HepG2 (cell line): ENCODE measurements around the gene CALY.

Source experiments
- JUNB ChIP-seq: sonication (generic); formaldehyde crosslinking; IDR thresholded peaks from 2 replicates; pipeline ENCODE4 v1.8.0; 2022; ENCODE audit warnings: missing genetic modification reagents, mild to moderate bottlenecking, borderline replicate concordance
- ZNF263 ChIP-seq: sonication (generic); formaldehyde crosslinking; IDR thresholded peaks from 2 replicates; pipeline ENCODE4 v1.4.0; 2020; ENCODE audit warnings: missing genetic modification reagents
- ZNF3 ChIP-seq: IDR thresholded peaks from 2 replicates; pipeline ENCODE4 v1.7.0; 2017; ENCODE audit warnings: inconsistent platforms
- ZNF530 ChIP-seq: sonication (generic); formaldehyde crosslinking; IDR thresholded peaks from 2 replicates; pipeline ENCODE4 v1.5.0; 2020; ENCODE audit warnings: low read depth, mild to moderate bottlenecking, missing genetic modification reagents
- TF ChIP-seq, protein P1 (sequence below): sonication (generic); formaldehyde crosslinking; IDR thresholded peaks from 2 replicates; pipeline ENCODE4 v1.8.1; 2022; ENCODE audit warnings: mild to moderate bottlenecking, missing genetic modification reagents
- TF ChIP-seq, protein P2 (sequence below): sonication (generic); formaldehyde crosslinking; IDR thresholded peaks from 2 replicates; pipeline ENCODE4 v1.4.0; 2020; ENCODE audit warnings: low read depth, mild to moderate bottlenecking, missing genetic modification reagents
- TF ChIP-seq, protein P3 (sequence below): sonication (generic); formaldehyde crosslinking; IDR thresholded peaks from 2 replicates; pipeline ENCODE4 v1.8.0; 2022; ENCODE audit warnings: mild to moderate bottlenecking, missing genetic modification reagents, borderline replicate concordance

DNA sequence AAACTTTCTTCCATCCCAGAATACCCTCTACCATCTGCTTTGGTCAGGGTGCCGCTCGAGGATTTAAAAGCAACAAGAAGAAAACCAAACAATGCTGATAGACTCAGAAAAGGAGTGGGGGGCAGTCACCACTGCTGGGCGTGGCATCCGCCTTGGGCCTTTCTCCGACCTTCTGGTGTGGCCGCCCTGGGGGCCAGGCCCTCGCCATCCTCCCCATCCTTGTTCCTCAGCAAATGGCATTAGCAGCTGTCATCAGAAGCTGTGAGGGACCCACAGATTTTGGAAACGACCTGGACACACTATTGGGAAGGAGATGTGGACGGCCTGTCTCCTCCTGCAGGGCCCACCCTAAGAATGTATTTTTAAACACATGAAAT lies 23.9 kb downstream of the CALY start:
- TF ChIP-seq, protein P1, sequence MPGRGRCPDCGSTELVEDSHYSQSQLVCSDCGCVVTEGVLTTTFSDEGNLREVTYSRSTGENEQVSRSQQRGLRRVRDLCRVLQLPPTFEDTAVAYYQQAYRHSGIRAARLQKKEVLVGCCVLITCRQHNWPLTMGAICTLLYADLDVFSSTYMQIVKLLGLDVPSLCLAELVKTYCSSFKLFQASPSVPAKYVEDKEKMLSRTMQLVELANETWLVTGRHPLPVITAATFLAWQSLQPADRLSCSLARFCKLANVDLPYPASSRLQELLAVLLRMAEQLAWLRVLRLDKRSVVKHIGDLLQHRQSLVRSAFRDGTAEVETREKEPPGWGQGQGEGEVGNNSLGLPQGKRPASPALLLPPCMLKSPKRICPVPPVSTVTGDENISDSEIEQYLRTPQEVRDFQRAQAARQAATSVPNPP (CRISPR knock-in tag): no peak
- TF ChIP-seq JUNB (CRISPR knock-in tag) (no peak), ZNF3 (CRISPR knock-in tag) (no peak), ZNF530 (no peak), ZNF263 (CRISPR knock-in tag) (no peak)
- TF ChIP-seq, protein P2, sequence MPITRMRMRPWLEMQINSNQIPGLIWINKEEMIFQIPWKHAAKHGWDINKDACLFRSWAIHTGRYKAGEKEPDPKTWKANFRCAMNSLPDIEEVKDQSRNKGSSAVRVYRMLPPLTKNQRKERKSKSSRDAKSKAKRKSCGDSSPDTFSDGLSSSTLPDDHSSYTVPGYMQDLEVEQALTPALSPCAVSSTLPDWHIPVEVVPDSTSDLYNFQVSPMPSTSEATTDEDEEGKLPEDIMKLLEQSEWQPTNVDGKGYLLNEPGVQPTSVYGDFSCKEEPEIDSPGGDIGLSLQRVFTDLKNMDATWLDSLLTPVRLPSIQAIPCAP (CRISPR knock-in tag): no peak
- TF ChIP-seq, protein P3, sequence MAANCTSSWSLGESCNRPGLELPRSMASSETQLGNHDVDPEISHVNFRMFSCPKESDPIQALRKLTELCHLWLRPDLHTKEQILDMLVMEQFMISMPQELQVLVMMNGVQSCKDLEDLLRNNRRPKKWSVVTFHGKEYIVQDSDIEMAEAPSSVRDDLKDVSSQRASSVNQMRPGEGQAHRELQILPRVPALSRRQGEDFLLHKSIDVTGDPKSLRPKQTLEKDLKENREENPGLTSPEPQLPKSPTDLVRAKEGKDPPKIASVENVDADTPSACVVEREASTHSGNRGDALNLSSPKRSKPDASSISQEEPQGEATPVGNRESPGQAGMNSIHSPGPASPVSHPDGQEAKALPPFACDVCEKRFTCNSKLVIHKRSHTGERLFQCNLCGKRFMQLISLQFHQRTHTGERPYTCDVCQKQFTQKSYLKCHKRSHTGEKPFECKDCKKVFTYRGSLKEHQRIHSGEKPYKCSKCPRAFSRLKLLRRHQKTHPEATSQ (CRISPR knock-in tag): no peak
